T-helper 9 cell (primary cell): ENCODE data around the gene CA9.

Experiments used
- DNase-seq: peaks from one replicate; pipeline ENCODE4 v3.0.0-alpha.2; 2020

The CA9 gene

DNA sequence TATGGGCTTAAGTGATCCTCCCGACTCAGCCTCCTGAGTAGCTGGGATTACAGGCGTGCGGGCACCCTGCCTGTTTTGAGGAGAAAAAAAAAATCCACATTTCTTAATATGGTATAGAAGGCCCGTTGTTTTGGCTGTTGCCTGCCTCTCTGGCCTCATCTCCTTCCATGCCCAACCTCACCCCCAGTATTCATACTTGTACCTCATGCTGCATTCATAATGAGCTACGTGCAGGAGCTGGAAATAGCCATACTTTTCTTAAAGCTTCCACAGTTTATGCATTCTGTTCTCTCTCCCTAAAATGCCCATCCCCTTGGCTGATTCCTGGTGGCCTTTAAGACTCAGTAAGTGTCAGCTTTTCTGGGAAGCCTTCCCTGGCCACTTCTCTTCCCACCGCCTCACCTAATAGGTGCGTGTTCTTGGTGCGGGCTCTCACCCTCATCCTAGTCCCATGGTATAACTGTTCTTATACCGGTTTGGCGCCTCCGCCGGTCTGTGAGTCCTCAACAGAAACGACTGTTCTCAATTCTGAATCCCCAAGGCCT lies 18.1 kb downstream of the CA9 start:
- DNase-seq = no peak

DNA sequence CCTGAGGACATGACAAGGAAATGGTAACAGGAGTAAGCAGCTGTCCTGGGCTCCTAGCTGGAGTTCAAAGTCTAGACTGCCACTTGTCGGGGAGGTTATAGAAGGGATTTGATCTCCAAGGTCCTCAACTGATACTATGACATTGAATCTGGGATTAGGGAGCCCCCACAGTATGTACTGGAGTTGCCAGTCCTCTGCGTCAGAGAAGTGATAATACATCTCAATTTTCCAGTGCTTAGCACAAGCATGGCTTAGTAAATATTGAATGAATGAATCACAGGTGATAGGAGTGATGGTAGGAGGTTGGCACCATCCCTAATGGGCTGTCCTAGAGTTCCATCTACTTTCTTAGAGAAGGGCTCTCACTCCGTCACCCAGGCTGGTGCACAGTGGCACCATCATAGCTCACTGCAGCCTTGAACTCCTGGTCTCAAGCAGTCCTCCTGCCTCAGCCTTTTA lies 22.2 kb downstream of the CA9 start:
- no peak for DNase-seq

DNA sequence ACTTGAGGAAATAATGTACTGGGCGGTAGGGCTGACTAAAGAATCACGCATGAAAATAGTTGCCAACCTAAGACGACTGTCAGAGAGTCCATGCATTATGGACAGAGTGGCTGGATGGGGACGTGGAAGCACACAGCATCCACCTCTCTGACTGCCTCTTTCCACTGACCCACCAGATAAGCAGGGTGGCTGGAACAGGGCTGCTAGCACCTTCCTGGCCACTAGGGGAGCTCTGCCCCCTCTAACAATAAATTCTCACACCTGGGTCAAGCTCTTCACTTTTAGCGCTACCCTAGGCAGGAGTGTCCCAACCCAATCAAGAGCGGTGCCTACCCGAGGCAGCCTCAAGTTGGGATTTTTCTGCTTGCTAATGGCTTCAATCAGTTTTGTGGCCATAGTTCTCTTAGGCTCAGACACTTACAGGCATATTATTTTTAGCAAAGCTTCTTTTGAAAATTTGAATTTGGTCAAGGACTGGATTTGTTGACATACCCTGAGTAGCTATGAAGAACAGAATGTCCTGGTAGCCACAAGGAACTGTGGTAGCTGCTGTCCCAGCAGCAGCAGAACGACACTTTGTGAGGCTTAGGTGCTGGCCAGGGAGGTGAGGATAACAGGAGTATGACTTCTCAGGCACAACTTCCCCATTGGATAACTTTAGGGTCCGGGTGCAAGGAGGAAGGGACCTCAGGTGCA lies 22.9 kb downstream of the CA9 start:
- DNase-seq = peak; percentile 42

DNA sequence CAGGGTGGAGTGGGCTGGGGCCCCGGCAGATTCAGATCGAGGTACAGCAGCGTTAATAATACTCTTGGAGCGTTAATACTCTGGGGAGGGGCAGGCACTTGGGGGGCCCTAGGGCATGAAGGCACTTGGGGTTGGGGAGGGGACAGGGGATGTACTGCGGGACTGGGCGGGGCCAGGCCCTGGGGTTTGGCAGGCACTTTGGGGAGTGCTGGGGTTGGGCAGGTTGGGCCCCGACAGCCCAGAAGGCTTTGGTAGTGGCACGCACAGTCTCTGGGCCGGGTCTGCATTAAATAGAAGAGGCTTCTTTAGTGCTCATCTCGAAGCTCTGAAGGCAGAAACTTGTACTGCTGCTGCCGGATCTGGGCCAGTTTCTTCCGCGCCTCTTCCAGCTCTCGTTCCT lies 23.8 kb downstream of the CA9 start:
- DNase-seq = no peak

DNA sequence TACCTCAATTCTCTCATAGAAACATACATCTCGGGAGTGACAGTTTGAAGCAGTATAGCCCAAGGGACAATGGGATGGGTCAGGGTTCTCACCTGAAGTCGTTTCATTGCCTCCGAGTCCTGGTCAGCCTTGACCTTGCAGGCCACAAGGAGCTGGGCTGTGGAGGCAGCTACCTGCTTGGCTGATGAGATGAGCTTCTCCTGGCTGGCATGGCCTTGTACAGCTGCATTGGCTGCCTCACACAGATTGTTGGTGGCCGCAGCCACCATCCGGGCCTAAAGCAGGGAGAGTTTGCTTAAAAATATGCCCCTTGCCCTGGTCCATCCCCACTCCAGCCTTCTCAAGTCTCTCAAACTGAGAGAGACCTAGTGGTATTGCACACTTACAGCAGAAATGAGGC lies 24.5 kb downstream of the CA9 start:
- no peak for DNase-seq

DNA sequence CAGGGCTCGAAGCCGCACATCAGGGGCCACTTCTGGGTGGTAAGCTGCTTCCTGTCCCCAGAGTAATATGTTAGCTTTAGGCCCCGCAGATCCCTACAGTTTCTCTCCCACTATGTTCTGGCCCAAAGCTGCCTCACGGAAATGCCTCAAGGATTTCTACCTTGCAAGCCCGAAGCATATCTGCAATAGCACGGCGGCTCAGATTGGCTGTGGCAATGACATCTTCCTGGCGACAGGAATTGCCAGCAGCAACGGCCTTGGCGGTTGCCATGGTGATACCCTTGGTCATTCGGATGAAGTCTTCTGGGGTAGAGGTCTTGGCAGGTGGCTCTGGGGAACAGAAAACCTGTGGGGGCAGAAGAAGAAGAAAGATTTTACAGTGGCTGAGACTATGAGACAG lies 26.3 kb downstream of the CA9 start:
- no peak for DNase-seq

DNA sequence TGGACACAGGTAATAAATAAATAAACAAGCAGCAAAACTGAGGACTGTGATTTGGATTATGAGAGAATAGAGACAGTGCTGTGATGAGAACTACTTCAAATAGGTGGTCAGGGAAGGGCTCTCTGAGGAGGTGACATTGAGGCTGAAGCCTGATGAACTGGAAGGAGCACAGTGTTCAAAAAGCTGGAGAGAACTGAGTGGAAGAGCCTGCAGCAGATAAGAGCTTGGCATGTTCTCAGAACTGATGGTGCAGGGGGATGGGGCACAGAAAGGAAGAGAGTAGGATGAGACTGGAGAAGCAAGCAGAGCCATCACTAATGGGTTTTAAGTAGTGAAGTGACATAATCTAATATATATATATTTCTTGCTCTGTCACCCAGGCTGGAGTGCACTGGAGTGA lies 27.2 kb downstream of the CA9 start:
- DNase-seq = no peak

DNA sequence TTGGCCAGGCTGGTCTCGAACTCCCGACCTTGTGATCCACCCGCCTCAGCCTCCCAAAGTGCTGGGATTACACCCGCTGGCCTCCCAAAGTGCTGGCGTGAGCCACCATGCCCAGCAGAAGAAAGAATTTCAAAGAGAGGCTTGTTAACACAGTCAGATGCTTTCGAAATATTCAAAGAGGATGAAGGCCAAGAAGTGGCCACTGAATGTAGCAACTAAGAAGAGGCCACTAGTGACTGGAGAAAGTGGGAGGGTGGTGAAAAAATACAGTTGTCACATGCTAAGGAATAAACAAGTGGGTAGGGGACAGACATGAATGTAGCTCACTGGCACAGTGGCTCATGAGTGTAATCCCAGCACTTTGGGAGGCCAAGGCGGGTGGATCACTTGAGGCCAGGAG lies 29.0 kb downstream of the CA9 start:
- DNase-seq = no peak

DNA sequence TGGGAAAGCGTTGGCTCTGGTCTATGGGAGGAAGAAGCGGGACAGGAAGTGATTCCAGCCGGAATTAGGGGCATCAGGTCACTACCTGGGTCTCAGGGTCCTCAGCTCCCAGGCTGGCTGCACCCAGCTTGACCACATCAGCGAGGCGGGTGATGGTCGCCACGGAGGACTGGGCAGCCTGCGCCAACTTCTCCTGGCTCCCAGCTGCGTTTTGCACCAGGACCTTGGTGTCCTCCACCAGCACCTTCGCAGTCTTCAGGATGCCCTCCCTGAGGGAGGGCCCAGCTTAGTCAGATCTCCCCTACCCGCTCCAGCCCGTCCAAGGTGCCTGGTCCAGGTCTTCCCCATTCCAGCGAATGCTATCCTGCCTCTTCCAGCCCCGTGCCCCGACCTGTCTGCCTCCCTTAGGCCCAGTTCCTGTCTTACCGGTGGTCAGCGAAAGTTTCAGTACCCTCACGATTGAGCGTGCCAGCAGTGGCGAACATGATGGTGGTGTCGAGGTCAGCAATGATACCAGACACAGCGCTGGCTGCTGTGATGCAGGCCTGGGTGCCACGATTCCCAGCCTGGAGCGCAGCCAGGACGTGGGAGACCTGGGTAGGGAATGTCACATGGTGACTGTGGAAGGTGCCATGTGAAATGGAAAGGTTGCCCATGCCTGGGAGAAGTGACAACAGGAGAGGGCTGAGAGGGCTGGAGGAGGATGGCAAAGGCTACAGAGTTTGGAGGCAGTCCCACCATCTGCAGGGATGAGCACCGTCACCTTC lies 30.4 kb downstream of the CA9 start:
- no peak for DNase-seq

DNA sequence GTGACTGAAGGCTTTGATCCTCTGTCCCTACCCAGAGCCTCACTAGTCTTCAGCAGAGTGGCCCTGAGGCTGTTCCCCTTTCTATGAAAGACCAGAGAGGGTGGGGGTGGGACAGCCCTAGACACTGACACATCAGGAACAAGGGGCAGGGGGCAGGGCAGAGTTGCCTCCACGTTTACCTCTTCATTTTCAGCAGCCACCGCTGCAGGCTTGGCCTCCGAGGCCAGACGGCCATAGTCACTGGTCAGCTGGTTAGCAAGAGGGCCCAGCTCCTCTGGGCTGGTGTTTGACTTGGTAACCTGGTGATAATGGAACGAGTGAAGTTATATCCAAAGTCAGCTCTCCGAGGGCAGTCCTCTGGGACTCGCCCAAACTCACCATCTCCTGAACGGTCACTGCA lies 31.6 kb downstream of the CA9 start:
- DNase-seq = no peak

DNA sequence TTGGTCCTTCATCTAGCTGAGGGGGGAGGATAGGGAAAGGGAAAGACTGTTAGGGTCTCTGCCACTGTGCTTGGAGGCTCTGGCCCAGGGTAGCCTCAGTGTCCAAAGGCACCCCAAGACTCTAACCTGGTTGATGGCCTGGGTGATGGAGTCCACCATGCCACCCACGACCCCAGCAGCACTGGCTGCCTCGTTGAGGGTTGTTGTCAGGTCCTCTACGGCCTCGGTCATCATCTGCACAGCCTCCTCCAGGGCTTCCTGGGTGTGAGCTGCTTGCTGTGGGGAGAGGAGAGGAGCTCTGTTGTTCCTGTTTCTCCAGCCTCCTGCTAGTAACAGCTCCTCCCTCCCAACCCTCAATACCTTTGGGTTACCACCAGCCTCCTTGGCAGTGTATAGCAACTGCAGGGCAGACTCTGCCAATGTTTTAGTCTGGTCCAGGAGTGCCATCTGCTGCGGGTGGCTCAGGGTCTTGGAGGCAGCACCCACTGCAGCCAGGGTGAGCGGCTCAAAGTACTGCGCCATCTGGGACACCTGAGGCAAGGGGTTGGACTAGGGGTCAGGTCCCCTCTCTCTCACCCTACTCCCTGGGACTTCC lies 32.2 kb downstream of the CA9 start:
- no peak for DNase-seq

DNA sequence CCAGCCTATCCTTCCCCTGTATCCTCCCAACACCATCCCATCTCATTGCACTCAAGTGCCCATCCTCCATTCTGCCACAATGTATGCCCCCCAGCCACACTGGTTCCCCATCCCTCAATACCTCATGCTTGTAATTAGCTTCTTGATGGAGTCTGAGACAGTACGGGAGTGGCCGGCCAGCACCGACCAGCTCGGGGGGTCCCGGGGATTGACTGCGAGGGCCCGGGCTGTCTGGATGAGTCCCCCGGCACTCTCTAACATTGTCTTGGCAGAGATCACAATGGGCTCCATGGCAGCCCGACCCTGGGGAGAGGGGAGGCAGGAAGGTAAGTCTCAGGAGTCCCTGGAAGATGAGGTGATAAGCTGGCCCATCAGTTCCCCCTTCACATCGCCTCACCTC lies 33.2 kb downstream of the CA9 start:
- no peak for DNase-seq

DNA sequence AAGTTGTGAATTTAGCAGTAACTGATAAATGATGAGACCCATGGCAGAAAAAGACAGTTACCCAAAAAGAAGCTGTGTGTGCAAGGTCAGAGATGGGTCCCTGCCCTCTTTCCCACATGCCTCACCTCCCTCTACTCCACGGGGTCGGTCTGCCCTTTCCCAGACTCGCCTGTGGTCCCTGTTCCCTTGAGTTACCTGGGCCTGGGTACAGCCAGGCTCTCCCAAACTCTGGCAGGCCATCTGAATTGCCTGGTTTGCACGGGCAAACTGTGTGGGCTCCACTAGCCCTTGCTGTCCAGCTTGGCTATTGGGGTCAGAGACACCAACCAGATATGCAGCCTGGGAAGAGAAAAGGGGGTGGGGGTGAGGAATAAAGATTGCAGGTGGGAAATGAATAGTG lies 34.4 kb downstream of the CA9 start:
- DNase-seq = no peak

DNA sequence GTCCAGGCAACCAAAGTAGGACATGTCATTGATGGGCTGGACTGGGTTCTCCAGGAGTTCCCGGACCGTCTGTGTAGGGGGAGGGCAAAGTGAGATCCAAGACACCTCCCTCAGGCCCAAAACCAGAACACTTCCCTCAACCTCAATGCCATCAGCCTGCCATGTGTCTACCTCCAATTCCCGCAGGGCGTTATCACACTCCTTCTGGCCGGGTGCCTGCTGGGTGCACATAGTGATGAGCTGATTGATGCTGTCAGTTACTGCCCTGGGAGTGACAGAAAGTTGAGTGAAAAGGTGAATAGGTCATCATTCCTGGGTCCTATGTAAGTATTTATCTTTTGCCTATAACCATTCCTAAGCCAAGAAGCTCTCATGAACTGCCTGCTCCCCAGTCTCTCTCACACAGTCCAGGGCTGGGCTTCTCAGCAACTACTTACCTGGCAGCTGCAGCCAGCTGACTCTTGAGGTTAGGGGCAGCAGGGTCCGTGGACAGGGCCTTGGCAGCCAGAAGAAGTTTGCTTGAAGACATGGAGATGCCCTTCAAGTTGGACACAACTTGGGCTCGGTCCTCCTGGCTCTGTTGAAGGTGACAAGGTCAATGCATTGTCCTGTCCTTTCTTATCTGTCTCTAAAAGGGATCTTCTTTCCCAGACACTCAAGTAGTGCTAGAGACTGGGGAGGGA lies 37.2 kb downstream of the CA9 start:
- DNase-seq = no peak

DNA sequence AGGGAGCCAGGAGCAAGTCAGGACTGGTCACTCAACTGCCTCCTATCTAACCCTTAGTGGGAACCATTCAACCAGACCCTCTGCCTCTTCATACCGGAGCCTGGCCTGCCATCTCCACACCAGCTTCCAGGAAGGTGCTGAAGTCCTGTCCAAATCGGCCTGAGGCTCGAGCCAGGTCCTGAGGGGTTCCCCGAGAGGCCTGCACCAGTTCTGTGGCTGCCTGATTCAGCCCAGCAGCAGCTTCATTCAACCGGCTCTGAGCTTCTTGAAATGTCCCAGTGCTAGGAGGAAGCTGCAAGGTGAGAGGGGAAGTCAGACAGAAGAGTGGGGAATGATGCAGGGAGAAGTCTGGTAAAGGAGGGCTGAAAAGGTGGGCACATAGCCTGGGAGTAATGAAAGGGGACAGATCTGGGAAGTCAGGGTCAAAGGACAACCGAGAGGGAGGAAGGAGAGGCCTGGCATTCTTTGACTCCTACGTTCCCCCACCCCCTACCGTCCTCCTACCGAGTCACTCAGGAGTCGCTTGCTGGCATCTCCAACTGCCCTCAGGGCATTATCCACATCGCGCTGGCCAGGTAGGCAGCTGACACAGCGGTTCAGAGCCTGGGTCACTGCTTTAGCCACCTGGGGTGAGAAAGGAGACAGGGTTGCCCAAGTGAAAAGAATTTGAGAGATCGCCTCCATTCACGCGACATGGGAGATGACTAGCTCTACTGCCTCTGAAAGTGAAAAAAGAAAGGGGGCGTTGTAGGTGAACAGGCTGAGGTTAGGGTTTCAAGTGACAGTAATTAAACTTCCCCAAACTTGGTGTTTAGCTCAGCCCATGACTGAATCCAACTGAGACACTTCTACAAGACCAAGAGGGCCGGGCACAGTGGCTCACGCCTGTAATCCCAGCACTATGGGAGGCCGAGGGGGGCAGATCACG lies 38.0 kb downstream of the CA9 start:
- DNase-seq = no peak

DNA sequence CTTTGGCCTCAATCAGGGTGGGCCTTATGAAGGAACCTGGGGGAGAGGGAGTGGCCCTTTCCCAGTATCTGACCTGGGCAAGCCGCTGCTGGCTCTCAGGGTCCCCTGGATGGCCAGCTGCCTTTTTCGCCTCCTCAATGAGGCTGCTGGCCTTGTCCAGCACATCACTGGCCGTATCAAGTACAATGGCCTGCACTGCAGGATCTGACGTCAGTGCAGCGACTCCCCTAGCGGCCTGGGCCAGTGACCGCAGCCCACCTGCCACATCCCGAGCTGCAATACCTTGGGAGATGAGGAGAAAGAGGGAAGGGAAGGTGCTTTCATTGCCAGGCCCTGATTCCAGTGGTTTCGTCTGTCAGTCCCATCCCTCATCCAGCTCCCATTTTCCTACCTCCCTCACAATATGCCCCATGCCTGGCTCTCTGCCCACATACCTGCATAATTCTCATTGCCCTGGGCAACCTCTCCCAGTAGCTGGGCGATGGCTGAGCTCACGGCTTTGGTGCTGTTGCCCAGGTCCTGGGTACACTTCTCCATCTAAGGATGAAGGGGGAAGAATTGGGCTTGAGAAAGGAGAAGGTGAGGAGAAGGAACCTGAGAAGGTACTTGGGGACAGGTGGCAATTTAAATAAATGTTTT lies 39.2 kb downstream of the CA9 start:
- no peak for DNase-seq

DNA sequence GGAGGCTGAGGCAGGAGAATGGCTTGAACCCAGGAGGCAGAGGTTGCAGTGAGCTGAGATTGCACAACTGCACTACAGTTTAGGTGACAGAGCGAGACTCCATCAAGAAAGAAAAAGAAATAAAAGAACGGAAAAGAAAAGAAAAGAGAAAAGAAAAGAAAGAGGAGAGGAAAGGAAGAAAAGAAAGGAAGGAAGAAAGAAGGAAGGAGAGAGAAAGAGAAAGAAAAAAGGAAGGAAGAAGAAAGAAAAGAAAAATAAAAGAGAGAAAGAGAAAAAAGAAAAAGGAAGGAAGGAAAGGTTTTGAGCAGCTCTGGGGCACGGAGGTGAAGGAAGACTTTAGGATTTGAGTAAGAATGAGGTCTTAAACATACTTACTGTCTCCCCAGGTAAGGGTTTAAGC lies 39.9 kb downstream of the CA9 start:
- DNase-seq = no peak

DNA sequence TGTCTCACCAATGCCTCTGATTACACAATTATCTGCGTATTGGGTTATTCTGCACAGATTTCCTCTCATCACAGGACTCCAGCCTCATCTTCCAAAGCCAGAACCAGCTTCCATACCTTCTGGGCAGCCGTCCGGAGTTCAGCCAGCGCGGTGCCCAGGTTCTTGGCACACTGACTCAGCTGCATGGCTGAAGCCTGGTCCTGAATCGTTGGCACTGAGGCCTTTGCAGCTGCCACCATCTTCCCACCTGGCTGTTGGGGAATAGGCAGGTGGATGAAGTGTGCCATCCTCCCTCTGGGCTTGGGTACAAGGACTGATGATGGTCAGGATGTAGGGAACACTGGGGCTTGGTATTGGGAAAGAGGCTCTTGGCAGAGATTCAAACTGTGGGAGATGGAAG lies 40.4 kb downstream of the CA9 start:
- no peak for DNase-seq

DNA sequence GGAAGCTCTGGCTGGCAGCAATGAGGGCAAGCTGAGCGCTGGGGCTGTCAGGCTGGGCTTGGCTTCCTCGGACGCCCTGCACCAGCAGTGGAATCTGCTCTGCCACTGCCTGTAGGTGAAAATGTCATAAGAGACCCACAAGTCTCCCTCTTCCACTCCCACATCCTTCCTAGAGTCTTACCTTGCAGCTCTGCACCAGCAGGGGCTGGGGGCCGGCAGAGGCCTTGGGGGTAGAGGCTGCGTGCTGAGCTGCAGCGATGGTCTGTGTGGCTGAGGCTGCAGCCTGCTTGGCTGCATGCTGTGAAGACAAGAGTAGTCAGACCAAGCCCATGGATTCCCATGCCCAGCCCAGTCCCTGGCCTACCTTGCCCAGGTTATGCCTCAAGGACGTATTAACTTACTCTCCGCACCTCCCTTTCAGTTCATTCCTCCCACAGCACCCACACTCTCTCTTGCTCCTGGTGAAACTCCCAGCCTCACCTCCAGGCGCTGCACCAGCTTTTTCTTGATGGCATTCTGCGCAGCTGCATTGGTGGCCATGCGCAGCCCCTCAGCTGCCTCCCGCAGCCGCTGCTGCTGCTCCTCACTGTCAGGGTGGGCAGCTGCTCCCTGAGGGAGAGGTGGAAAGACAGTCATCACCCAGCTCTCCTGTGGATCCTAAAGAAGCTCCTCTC lies 41.0 kb downstream of the CA9 start:
- no peak for DNase-seq

DNA sequence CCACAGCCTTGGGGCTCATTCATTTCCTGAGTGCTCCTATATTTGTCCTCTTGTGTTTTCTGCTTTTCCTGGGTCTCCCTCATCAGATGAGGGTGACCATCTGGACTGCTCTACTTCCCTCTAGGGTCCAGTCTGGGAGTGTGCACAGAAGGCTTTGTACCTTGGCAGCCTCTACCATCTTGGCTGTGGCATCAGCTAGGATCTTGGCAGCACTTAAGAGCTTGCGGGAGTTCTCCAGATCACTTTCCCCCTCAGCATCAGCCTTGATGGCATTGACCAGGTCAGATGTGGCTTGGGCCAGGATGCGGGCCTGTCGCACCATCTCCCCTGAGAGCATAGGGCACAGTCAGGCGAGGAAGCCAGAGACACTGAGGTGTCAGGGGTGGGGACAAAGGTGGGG lies 42.5 kb downstream of the CA9 start:
- DNase-seq = no peak
